ENCODE measurements around the gene BCORL1. TPM values are rescaled to one million over a fixed set of nuclear protein-coding genes. Genes with fewer than 3 reads are reported as not detected.

BCORL1 gene
- total RNA-seq, 4 donors from 2014 or later = 7.4 to 16.5 (median 11.5) TPM

DNA sequence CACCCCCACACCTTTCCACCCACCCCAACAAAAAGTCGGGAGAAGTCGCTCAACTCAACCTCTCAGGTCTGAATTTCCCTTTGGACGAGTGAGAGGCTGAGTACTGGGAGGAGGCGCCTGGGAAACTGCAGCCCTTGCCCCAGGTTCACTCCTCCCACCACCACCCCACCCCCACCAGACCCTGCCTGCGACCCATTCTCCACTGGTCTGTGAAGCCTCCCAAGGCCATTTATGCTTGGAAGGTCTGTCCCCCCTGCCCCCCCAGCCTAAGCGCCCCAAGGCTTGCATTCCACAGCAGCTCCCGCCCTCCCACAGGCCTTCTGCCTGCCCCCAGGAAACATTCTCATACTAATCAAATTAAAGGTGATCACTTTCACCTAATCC lies 100.7 kb downstream of the BCORL1 start:
- H3K27me3 ChIP-seq = no peaks in the 10 kb centered on the region
- TF ChIP-seq, protein P1, sequence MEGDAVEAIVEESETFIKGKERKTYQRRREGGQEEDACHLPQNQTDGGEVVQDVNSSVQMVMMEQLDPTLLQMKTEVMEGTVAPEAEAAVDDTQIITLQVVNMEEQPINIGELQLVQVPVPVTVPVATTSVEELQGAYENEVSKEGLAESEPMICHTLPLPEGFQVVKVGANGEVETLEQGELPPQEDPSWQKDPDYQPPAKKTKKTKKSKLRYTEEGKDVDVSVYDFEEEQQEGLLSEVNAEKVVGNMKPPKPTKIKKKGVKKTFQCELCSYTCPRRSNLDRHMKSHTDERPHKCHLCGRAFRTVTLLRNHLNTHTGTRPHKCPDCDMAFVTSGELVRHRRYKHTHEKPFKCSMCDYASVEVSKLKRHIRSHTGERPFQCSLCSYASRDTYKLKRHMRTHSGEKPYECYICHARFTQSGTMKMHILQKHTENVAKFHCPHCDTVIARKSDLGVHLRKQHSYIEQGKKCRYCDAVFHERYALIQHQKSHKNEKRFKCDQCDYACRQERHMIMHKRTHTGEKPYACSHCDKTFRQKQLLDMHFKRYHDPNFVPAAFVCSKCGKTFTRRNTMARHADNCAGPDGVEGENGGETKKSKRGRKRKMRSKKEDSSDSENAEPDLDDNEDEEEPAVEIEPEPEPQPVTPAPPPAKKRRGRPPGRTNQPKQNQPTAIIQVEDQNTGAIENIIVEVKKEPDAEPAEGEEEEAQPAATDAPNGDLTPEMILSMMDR (IDR thresholded peaks at IDR 0.05) = no peak
- no peak for TF ChIP-seq POLR2A (IDR thresholded peaks at IDR 0.05)
- no peak for DNase-seq
- peaks cover 0 to 32% (median 14%) of the 10 kb centered on the region in 4 donors for H3K4me1 ChIP-seq
- H3K9me3 ChIP-seq = no peaks in the 10 kb centered on the region
- peak overlapping the region; percentile 32 to 81 (median 70) for H3K27ac ChIP-seq
- H3K36me3 ChIP-seq = no peaks in the 10 kb centered on the region
- H3K4me3 ChIP-seq = peak overlapping the region in 2 of 4 donors; percentile 24 to 34

DNA sequence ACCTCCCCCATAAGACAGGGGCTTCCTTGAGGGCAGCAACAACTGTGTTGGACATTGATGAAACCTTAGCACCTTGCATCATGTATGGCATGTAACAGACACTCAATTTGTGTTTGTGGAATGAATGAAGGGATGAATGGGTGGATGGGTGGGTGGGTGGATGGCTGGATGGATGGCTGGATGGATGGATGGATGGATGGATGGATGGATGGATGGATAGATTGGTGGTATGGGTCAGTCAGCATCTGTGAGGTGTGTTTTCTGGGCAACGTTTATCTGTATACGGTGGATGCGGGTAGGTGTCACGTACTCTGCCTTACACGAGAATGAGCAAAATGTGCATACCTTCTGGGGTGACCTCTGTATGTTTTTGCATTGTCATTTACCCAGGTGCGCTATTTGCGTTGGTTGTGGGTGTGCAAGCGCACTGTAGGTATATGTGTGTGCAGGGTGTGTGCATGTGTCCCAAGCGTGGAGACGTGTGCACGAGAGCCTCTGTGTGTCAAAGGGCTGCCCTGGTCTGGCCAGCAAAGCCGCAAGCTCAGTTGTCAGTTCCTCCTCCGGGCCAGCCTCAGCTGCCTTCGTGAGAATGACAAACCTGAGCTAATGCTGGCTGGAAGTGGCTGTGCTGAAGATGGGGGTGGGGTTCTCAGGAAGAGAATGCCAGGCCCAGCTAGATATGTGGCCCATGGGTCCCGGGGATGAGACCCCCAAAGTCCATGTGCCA lies 101.4 kb downstream of the BCORL1 start:
- Histone ChIP-seq H3K4me3 (peak overlapping the region in 1 of 4 donors; percentile 16), H3K4me1 (peaks cover 0 to 32% (median 14%) of the 10 kb centered on the region in 4 donors), H3K9me3 (no peaks in the 10 kb centered on the region), H3K36me3 (no peaks in the 10 kb centered on the region), H3K27me3 (no peaks in the 10 kb centered on the region), H3K27ac (peak overlapping the region; percentile 60 to 81 (median 70))
- TF ChIP-seq POLR2A (IDR thresholded peaks at IDR 0.05) = no peak
- TF ChIP-seq, protein P1 (IDR thresholded peaks at IDR 0.05) = no peak
- peak in 2 of 3 donors; percentile 62 to 63 for DNase-seq

DNA sequence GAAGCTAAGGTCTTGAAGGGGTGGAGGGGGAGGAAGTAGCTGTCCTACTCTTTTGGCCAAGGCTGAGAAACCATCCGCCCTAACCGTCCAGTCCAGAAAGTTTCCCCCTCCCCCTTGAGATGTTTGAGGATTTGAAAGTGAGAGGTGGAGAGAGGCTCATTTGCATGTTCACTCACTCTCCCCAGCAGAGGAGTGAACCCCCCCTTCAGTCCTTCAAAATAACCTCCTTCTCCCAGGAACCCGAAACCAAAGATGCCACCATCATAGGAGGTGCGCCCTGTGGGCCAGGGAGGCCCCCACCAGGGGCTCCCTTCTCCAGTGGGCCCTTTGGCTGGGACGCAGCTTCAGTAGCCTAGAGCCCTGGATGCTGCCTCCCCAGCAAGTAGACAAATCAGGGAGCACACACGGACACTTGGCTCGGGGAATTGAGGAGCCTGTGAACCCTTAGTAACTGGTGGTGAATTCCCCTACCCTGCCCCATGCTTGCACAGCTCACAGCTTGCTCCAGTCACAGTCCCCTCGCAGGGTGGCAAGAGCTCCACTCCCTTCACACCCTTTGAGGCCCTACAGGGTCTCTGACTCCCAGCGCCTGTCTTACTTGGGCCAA lies 102.3 kb downstream of the BCORL1 start:
- H3K27ac ChIP-seq = peak overlapping the region; percentile 60 to 81 (median 67)
- peaks cover 0 to 32% (median 14%) of the 10 kb centered on the region in 4 donors for H3K4me1 ChIP-seq
- no peaks in the 10 kb centered on the region for H3K36me3 ChIP-seq
- H3K4me3 ChIP-seq = peak overlapping the region in 2 of 4 donors; percentile 19 to 23
- no peaks in the 10 kb centered on the region for H3K27me3 ChIP-seq
- DNase-seq = peak in 1 of 3 donors; percentile 39
- no peaks in the 10 kb centered on the region for H3K9me3 ChIP-seq
- TF ChIP-seq, protein P1 (IDR thresholded peaks at IDR 0.05) = no peak
- TF ChIP-seq POLR2A (IDR thresholded peaks at IDR 0.05) = no peak

DNA sequence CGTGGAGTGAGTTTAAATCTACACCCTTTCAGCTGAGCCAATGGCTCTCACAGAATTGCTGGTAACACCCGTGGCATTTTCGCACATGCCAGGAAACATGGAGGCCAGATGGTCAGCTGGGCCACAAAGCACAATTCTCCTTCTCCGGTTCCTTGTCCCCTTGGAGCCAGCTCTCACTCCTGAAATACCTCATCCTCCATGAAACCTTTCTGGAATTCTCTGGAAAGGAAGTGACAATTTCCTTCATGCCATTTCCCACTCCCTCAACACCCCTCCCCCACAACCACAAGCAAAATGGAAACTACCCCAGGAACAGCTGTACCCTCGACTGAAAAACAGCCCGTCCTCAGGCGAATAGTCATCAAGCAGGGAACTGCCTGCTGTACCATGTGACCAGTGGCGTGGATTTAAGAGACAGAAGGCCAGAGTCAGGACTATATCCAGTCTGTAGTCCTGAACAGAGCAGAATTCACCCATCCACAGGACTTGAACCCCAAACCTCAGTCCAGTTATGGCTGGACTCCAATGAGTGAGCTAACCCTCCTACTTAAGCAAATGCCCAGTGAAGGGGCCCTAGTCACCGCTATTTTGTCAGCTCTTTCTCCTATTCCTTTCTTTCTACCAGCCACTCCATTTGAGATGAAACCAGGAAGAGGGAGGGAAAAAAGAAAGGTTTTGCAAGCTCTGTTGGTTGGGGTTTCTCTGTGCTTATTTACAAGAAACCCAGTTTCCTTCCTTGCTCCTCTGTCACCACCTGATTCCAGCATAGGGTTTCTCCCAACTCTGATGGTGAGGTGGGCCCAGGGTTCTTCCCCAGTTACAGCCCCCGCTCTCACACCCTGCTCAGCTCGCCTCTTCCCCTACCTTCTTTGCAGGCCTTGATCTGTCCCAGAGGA lies 103.4 kb downstream of the BCORL1 start:
- TF ChIP-seq, protein P1 (IDR thresholded peaks at IDR 0.05) = no peak
- no peak for TF ChIP-seq POLR2A (IDR thresholded peaks at IDR 0.05)
- H3K4me3 ChIP-seq = peak overlapping the region in 2 of 4 donors; percentile 19 to 23
- peak in 1 of 3 donors; percentile 41 for DNase-seq
- H3K4me1 ChIP-seq = peaks cover 0 to 32% (median 14%) of the 10 kb centered on the region in 4 donors
- no peaks in the 10 kb centered on the region for H3K36me3 ChIP-seq
- no peaks in the 10 kb centered on the region for H3K27me3 ChIP-seq
- H3K27ac ChIP-seq = peak overlapping the region; percentile 60 to 81 (median 67)
- H3K9me3 ChIP-seq = no peaks in the 10 kb centered on the region

DNA sequence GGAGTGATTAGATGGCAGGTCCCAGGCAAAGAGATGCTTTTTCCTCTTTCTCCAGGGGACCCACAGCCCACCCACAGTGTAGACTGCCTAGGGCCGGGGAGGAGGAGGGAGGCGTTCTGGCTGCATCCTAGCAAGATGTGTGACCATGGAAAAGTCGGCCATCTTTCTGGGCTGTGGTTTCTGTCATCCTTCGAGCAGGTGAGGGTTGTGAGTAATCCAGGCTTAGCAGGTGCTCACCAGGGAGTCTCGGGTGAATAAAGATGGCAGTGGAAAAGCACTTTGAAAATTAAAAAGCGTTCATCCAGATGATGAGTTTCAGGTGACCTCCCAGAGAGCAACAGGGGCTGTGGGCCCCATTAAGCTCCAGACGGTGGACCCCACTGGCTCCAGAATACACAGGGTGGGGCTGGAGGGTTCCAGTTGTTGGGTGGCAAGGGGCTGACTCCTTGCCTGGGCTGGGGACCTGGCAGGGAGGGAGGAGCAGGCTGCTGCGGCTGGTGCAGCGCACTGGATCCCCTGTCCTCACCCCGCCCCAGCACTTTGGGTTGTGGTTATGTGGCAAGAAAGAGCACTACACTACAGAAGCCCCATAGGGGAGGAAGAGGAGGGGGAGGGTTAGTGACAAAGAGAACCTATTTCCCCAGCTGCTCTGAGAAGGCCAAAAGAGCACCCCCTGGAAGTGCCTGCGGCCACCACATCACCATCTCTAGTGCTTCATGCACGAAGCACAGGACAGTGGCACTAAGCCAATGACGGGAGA lies 104.2 kb downstream of the BCORL1 start:
- Histone ChIP-seq H3K36me3 (no peaks in the 10 kb centered on the region), H3K4me1 (peaks cover 0 to 32% (median 13%) of the 10 kb centered on the region in 4 donors), H3K4me3 (peak overlapping the region in 3 of 4 donors; percentile 7 to 19 (median 18)), H3K27me3 (no peaks in the 10 kb centered on the region), H3K27ac (peak overlapping the region; percentile 60 to 81 (median 67)), H3K9me3 (no peaks in the 10 kb centered on the region)
- peak in 2 of 3 donors; percentile 83 to 87 for DNase-seq
- TF ChIP-seq POLR2A (IDR thresholded peaks at IDR 0.05) = no peak
- TF ChIP-seq, protein P1 (IDR thresholded peaks at IDR 0.05) = no peak

Measured in Peyer's patch (tissue), 4 donors.